Neural progenitor cell (in vitro differentiated cells): ENCODE results near the gene MRPS22. TPM values are rescaled to one million over a fixed set of nuclear protein-coding genes. Genes with fewer than 3 reads are reported as not detected.
"Not testable (repeated sequence)": the region's sequence is repeated elsewhere in the genome, so short reads cannot be mapped to it uniquely, and the experiment has no call there.

ENCODE experiments used
- DNase-seq: peaks from one replicate; pipeline ENCODE4 v3.0.0-alpha.2; 2016; ENCODE audit warnings: low spot score
- H2AFZ ChIP-seq: fragments of 200-600 bp; sonication (generic); replicated peaks from 2 replicates; pipeline ENCODE4 v1.6.1; 2016; ENCODE audit warnings: antibody characterized with exemption
- H3F3A ChIP-seq: fragments of 200-600 bp; sonication (generic); 2 replicates; pipeline ENCODE4 v1.6.1; 2016; ENCODE audit warnings: antibody characterized with exemption, low read depth
- H3K27ac ChIP-seq: fragments of 200-600 bp; sonication (generic); 2 replicates; pipeline ENCODE4 v1.5.1; 2016; ENCODE audit warnings: mild to moderate bottlenecking
- H3K27me3 ChIP-seq: fragments of 200-600 bp; sonication (generic); 2 replicates; pipeline ENCODE4 v1.6.1; 2016; ENCODE audit warnings: mild to moderate bottlenecking, moderate library complexity
- H3K36me3 ChIP-seq: fragments of 200-600 bp; sonication (generic); 2 replicates; pipeline ENCODE4 v1.5.1; 2016
- H3K4me1 ChIP-seq: fragments of 200-600 bp; sonication (generic); 2 replicates; pipeline ENCODE4 v1.6.1; 2016; ENCODE audit warnings: mixed run types
- H3K4me2 ChIP-seq: fragments of 200-600 bp; sonication (generic); 2 replicates; pipeline ENCODE4 v1.6.1; 2016
- H3K4me3 ChIP-seq: fragments of 200-600 bp; sonication (generic); 2 replicates; pipeline ENCODE4 v1.5.1; 2016
- H3K79me2 ChIP-seq: fragments of 200-600 bp; sonication (generic); 2 replicates; pipeline ENCODE4 v1.6.1; 2016; ENCODE audit warnings: low read depth
- H3K9ac ChIP-seq: fragments of 200-600 bp; sonication (generic); 2 replicates; pipeline ENCODE4 v1.6.1; 2016
- H3K9me3 ChIP-seq: fragments of 200-600 bp; sonication (generic); 2 replicates; pipeline ENCODE4 v1.5.1; 2016; ENCODE audit warnings: low read depth
- H4K20me1 ChIP-seq: fragments of 200-600 bp; sonication (generic); 2 replicates; pipeline ENCODE4 v1.6.1; 2016; ENCODE audit warnings: low read depth
- H3K27ac Mint-ChIP-seq: 3 replicates; pipeline ENCODE4 v1.8.0; 2021; ENCODE audit warnings: mixed read lengths
- H3K27me3 Mint-ChIP-seq: 2 replicates; pipeline ENCODE4 v1.8.0; 2022; ENCODE audit warnings: low read depth, mild to moderate bottlenecking, inconsistent platforms, moderate library complexity, mixed read lengths; ENCODE audit not compliant: insufficient read depth
- H3K36me3 Mint-ChIP-seq: 3 replicates; pipeline ENCODE4 v1.8.0; 2021; ENCODE audit warnings: mixed read lengths
- H3K4me1 Mint-ChIP-seq: 3 replicates; pipeline ENCODE4 v1.8.0; 2021; ENCODE audit warnings: mixed read lengths
- H3K4me3 Mint-ChIP-seq: 3 replicates; pipeline ENCODE4 v1.8.0; 2021; ENCODE audit warnings: mild to moderate bottlenecking, moderate library complexity, mixed read lengths
- H3K9me3 Mint-ChIP-seq: 3 replicates; pipeline ENCODE4 v1.8.0; 2020; ENCODE audit warnings: mixed read lengths
- CTCF ChIP-seq: fragments of 200-600 bp; sonication (generic); IDR thresholded peaks from 2 replicates; pipeline ENCODE4 v1.5.1; 2017; ENCODE audit warnings: antibody characterized with exemption, mild to moderate bottlenecking
- EZH2 ChIP-seq: fragments of 200-600 bp; sonication (generic); IDR thresholded peaks from 2 replicates; pipeline ENCODE4 v1.6.1; 2017; ENCODE audit warnings: antibody characterized with exemption, mild to moderate bottlenecking, moderate library complexity
- EZH2phosphoT487 ChIP-seq: fragments of 200-600 bp; sonication (generic); IDR thresholded peaks from 2 replicates; pipeline ENCODE4 v1.6.1; 2017; ENCODE audit warnings: antibody characterized with exemption
- total RNA-seq: library from RNA; depleted of rRNA; stranded (reverse); fragments of >200 nt; gene quantifications from 2 replicates; pipeline ENCODE4 v1.2.3, GENCODE V29; 2015; ENCODE audit warnings: low replicate concordance

The MRPS22 gene
- total RNA-seq, 1 donor from 2014 or later = 85.8 TPM

- Histone ChIP-seq H3K4me1 (no peaks in the 10 kb centered on the region), H3K27me3 (no peaks in the 10 kb centered on the region), H2AFZ (no peak overlapping the region), H3F3A (no peaks in the 10 kb centered on the region), H3K9ac (no peak overlapping the region), H3K4me2 (no peak overlapping the region), H3K27ac (no peak overlapping the region), H3K9me3 (no peaks in the 10 kb centered on the region), H4K20me1 (peaks cover 9% of the 10 kb centered on the region), H3K79me2 (peaks cover 17% of the 10 kb centered on the region), H3K4me3 (no peak overlapping the region), H3K36me3 (peaks cover 25% of the 10 kb centered on the region)
- Mint-ChIP-seq H3K9me3 (no peaks in the 10 kb centered on the region), H3K27ac (no peak overlapping the region), H3K4me3 (no peak overlapping the region), H3K4me1 (no peaks in the 10 kb centered on the region), H3K36me3 (peaks cover 24% of the 10 kb centered on the region), H3K27me3 (no peaks in the 10 kb centered on the region)
- no peak for DNase-seq
- no peak for TF ChIP-seq CTCF
- TF ChIP-seq EZH2 = no peak
- no peak for TF ChIP-seq EZH2phosphoT487
These were observed 33.6 kb downstream of the MRPS22 start for GRCh38 chr3:139377378-139377777.

- Mint-ChIP-seq H3K9me3 (no peaks in the 10 kb centered on the region), H3K27me3 (no peaks in the 10 kb centered on the region), H3K4me3 (no peak overlapping the region), H3K27ac (no peak overlapping the region), H3K4me1 (no peaks in the 10 kb centered on the region), H3K36me3 (peaks cover 22% of the 10 kb centered on the region)
- no peaks in the 10 kb centered on the region for H3K27me3 ChIP-seq
- no peak overlapping the region for H3K4me2 ChIP-seq
- no peaks in the 10 kb centered on the region for H3K4me1 ChIP-seq
- H4K20me1 ChIP-seq = peaks cover 13% of the 10 kb centered on the region
- no peaks in the 10 kb centered on the region for H3F3A ChIP-seq
- DNase-seq = no peak
- H3K79me2 ChIP-seq = peaks cover 23% of the 10 kb centered on the region
- H3K9ac ChIP-seq = no peak overlapping the region
- no peak overlapping the region for H2AFZ ChIP-seq
- H3K27ac ChIP-seq = no peak overlapping the region
- TF ChIP-seq EZH2 = no peak
- TF ChIP-seq EZH2phosphoT487 = no peak
- no peak for TF ChIP-seq CTCF
- peaks cover 34% of the 10 kb centered on the region for H3K36me3 ChIP-seq
- no peak overlapping the region for H3K4me3 ChIP-seq
- no peaks in the 10 kb centered on the region for H3K9me3 ChIP-seq
These were observed 34.9 kb downstream of the MRPS22 start for GRCh38 chr3:139378587-139379241.

- Histone ChIP-seq H3K36me3 (peaks cover 23% of the 10 kb centered on the region), H3K79me2 (peaks cover 41% of the 10 kb centered on the region), H3K9ac (no peak overlapping the region), H3K4me2 (no peak overlapping the region), H3K27me3 (no peaks in the 10 kb centered on the region), H3F3A (no peaks in the 10 kb centered on the region), H3K4me1 (no peaks in the 10 kb centered on the region), H3K27ac (no peak overlapping the region), H2AFZ (no peak overlapping the region), H3K4me3 (no peak overlapping the region), H4K20me1 (peaks cover 26% of the 10 kb centered on the region), H3K9me3 (no peaks in the 10 kb centered on the region)
- Mint-ChIP-seq H3K36me3 (peaks cover 16% of the 10 kb centered on the region), H3K4me3 (no peak overlapping the region), H3K27me3 (peaks cover 2% of the 10 kb centered on the region), H3K4me1 (no peaks in the 10 kb centered on the region), H3K9me3 (no peaks in the 10 kb centered on the region), H3K27ac (no peak overlapping the region)
- DNase-seq = no peak
- TF ChIP-seq EZH2phosphoT487 (no peak), EZH2 (no peak), CTCF (no peak)
These were observed 36.8 kb downstream of the MRPS22 start for GRCh38 chr3:139380575-139380974.

- Histone ChIP-seq H4K20me1 (peaks cover 33% of the 10 kb centered on the region), H3K79me2 (peaks cover 58% of the 10 kb centered on the region), H3K36me3 (peaks cover 23% of the 10 kb centered on the region)
- H3K4me2 ChIP-seq, H3K4me1 Mint-ChIP-seq, H3K4me3 Mint-ChIP-seq, H3F3A ChIP-seq, H3K4me3 ChIP-seq, H3K9me3 ChIP-seq, H3K9me3 Mint-ChIP-seq, H3K27me3 Mint-ChIP-seq, H3K4me1 ChIP-seq, H3K9ac ChIP-seq, H3K27me3 ChIP-seq, H3K27ac Mint-ChIP-seq, H2AFZ ChIP-seq, H3K27ac ChIP-seq, DNase-seq: not testable (repeated sequence)
- peaks cover 12% of the 10 kb centered on the region for H3K36me3 Mint-ChIP-seq
These were observed 38.5 kb downstream of the MRPS22 start for GRCh38 chr3:139382291-139382690.
